Activated naive CD4-positive, alpha-beta T cell treated with anti-CD3 and anti-CD28 coated beads for 36 hours (primary cell): Measurements from ENCODE around the gene KIR2DL4. TPM values are rescaled to one million over a fixed set of nuclear protein-coding genes. Genes with fewer than 3 reads are reported as not detected.
"Not testable (repeated sequence)": the region's sequence is repeated elsewhere in the genome, so short reads cannot be mapped to it uniquely, and the experiment has no call there.

Experiments
- CTCF ChIA-PET: fragments of 350-600 bp; sonication (Branson Sonifier 250); formaldehyde crosslinking; loops from one replicate; lab custom pipeline; 2021; ENCODE audit warnings: antibody characterized with exemption; lab: Charles Lee
- DNase-seq: peaks from one replicate; pipeline ENCODE4 v3.0.0-alpha.2; 2020
- H3K27ac Mint-ChIP-seq: one replicate; pipeline ENCODE4 v1.8.0; 2021; ENCODE audit warnings: mild to moderate bottlenecking, mixed read lengths
- H3K27me3 Mint-ChIP-seq: one replicate; pipeline ENCODE4 v1.8.0; 2021; ENCODE audit warnings: low read depth, mixed read lengths
- H3K36me3 Mint-ChIP-seq: one replicate; pipeline ENCODE4 v1.8.0; 2021; ENCODE audit warnings: low read depth, mixed read lengths
- H3K4me1 Mint-ChIP-seq: one replicate; pipeline ENCODE4 v1.8.0; 2021; ENCODE audit warnings: low read depth, mixed read lengths
- H3K4me3 Mint-ChIP-seq: one replicate; pipeline ENCODE4 v1.8.0; 2021; ENCODE audit warnings: mild to moderate bottlenecking, moderate library complexity, mixed read lengths
- H3K9me3 Mint-ChIP-seq: one replicate; pipeline ENCODE4 v1.8.0; 2021; ENCODE audit warnings: mixed read lengths
- intact Hi-C: fragments of 100-400 bp; cut with micrococcal nuclease; formaldehyde crosslinking; loops from one replicate; pipeline ENCODE4 v1.15.1; 2023
- total RNA-seq, 2 experiments: library from RNA; stranded (reverse); gene quantifications; one replicate each; pipeline ENCODE4 v1.2.3, GENCODE V29; 2021

The KIR2DL4 gene
- total RNA-seq, 2 experiments from 2014 or later: not detected

- DNase-seq, intact Hi-C loops, H3K9me3 Mint-ChIP-seq, H3K36me3 Mint-ChIP-seq, H3K4me3 Mint-ChIP-seq, H3K27ac Mint-ChIP-seq, H3K4me1 Mint-ChIP-seq, CTCF ChIA-PET: not testable (repeated sequence)
- H3K27me3 Mint-ChIP-seq: peaks cover 13% of the 10 kb centered on the region
These were observed 24.5 kb upstream of the KIR2DL4 start for GRCh38 chr19:54778896-54779295.

- not testable (repeated sequence) for H3K27ac Mint-ChIP-seq, H3K9me3 Mint-ChIP-seq
- H3K27me3 Mint-ChIP-seq: peaks cover 14% of the 10 kb centered on the region
These were observed 20.5 kb upstream of the KIR2DL4 start for GRCh38 chr19:54782916-54783315.

GRCh38 chr19:54786091-54786723, 17.2 kb upstream of the KIR2DL4 start:
- H3K36me3 Mint-ChIP-seq, CTCF ChIA-PET, DNase-seq, H3K27ac Mint-ChIP-seq, H3K27me3 Mint-ChIP-seq, intact Hi-C loops, H3K9me3 Mint-ChIP-seq, H3K4me3 Mint-ChIP-seq, H3K4me1 Mint-ChIP-seq: not testable (repeated sequence)

More at GRCh38 chr19:54782916-54783315, 20.5 kb upstream of the KIR2DL4 start:
- H3K4me3 Mint-ChIP-seq, H3K36me3 Mint-ChIP-seq, DNase-seq, H3K4me1 Mint-ChIP-seq, intact Hi-C loops: not testable (repeated sequence)
- CTCF ChIA-PET: interaction anchor here (0.8 kb wide), 1 partner anchor 212 kb away, joined by 3 read pairs; no protein-coding TSS in a partner anchor

GRCh38 chr19:54788154-54788553, 15.3 kb upstream of the KIR2DL4 start:
- H3K4me1 Mint-ChIP-seq, H3K36me3 Mint-ChIP-seq, H3K4me3 Mint-ChIP-seq, H3K27me3 Mint-ChIP-seq, intact Hi-C loops, DNase-seq, CTCF ChIA-PET, H3K27ac Mint-ChIP-seq, H3K9me3 Mint-ChIP-seq: not testable (repeated sequence)

- no peaks in the 10 kb centered on the region for H3K9me3 Mint-ChIP-seq
- peaks cover 11% of the 10 kb centered on the region for H3K4me1 Mint-ChIP-seq
- intact Hi-C loops: no loop called here
- no peak overlapping the region for H3K4me3 Mint-ChIP-seq
- H3K36me3 Mint-ChIP-seq: no peaks in the 10 kb centered on the region
- CTCF ChIA-PET: no interaction called here
- H3K27me3 Mint-ChIP-seq: peaks cover 7% of the 10 kb centered on the region
- DNase-seq: no peak
- H3K27ac Mint-ChIP-seq: no peak overlapping the region
These were observed 12.7 kb upstream of the KIR2DL4 start for GRCh38 chr19:54790711-54791110.

- CTCF ChIA-PET: no interaction called here
- Mint-ChIP-seq H3K4me1 (peaks cover 11% of the 10 kb centered on the region), H3K9me3 (no peaks in the 10 kb centered on the region), H3K4me3 (no peak overlapping the region), H3K27me3 (peaks cover 12% of the 10 kb centered on the region), H3K36me3 (no peaks in the 10 kb centered on the region), H3K27ac (no peak overlapping the region)
- intact Hi-C loops: no loop called here
- DNase-seq: no peak
These were observed 11.9 kb upstream of the KIR2DL4 start for GRCh38 chr19:54791476-54791875.

GRCh38 chr19:54792814-54793213, 10.6 kb upstream of the KIR2DL4 start:
- no peaks in the 10 kb centered on the region for H3K9me3 Mint-ChIP-seq
- intact Hi-C loops: no loop called here
- no peak overlapping the region for H3K27ac Mint-ChIP-seq
- H3K4me1 Mint-ChIP-seq: peaks cover 11% of the 10 kb centered on the region
- no peak for DNase-seq
- H3K27me3 Mint-ChIP-seq: peaks cover 22% of the 10 kb centered on the region
- no peaks in the 10 kb centered on the region for H3K36me3 Mint-ChIP-seq
- CTCF ChIA-PET: no interaction called here
- peak overlapping the region; percentile 27 for H3K4me3 Mint-ChIP-seq

GRCh38 chr19:54795758-54796157, 7.7 kb upstream of the KIR2DL4 start:
- intact Hi-C loops: no loop called here
- CTCF ChIA-PET: interaction anchor here (0.5 kb wide), 1 partner anchor 1465 kb away, joined by 3 read pairs; no protein-coding TSS in a partner anchor
- no peak for DNase-seq
- Mint-ChIP-seq H3K27me3 (peaks cover 31% of the 10 kb centered on the region), H3K36me3 (no peaks in the 10 kb centered on the region), H3K27ac (no peak overlapping the region), H3K4me1 (peaks cover 11% of the 10 kb centered on the region), H3K9me3 (peaks cover 1% of the 10 kb centered on the region), H3K4me3 (no peak overlapping the region)

GRCh38 chr19:54804101-54804500, 691 bp downstream of the KIR2DL4 start:
- Mint-ChIP-seq H3K36me3 (no peaks in the 10 kb centered on the region), H3K9me3 (peaks cover under 1% of the 10 kb centered on the region), H3K27me3 (peaks cover 12% of the 10 kb centered on the region), H3K27ac (no peak overlapping the region), H3K4me3 (no peak overlapping the region), H3K4me1 (no peaks in the 10 kb centered on the region)
- DNase-seq: no peak
- CTCF ChIA-PET: no interaction called here
- intact Hi-C loops: no loop called here

- intact Hi-C loops: no loop called here
- no peak overlapping the region for H3K4me3 Mint-ChIP-seq
- H3K27ac Mint-ChIP-seq: no peak overlapping the region
- no peaks in the 10 kb centered on the region for H3K36me3 Mint-ChIP-seq
- peaks cover 9% of the 10 kb centered on the region for H3K27me3 Mint-ChIP-seq
- no peaks in the 10 kb centered on the region for H3K4me1 Mint-ChIP-seq
- no peak for DNase-seq
- H3K9me3 Mint-ChIP-seq: no peaks in the 10 kb centered on the region
- CTCF ChIA-PET: no interaction called here
These were observed 1.2 kb downstream of the KIR2DL4 start for GRCh38 chr19:54804571-54804970.

GRCh38 chr19:54805665-54806515, 2.5 kb downstream of the KIR2DL4 start:
- no peak overlapping the region for H3K27ac Mint-ChIP-seq
- H3K9me3 Mint-ChIP-seq: peaks cover 2% of the 10 kb centered on the region
- no peak overlapping the region for H3K4me3 Mint-ChIP-seq
- H3K36me3 Mint-ChIP-seq: no peaks in the 10 kb centered on the region
- DNase-seq: no peak
- intact Hi-C loops: no loop called here
- peaks cover 12% of the 10 kb centered on the region for H3K27me3 Mint-ChIP-seq
- H3K4me1 Mint-ChIP-seq: no peaks in the 10 kb centered on the region
- CTCF ChIA-PET: interaction anchor here (0.6 to 0.7 kb wide), 2 partner anchors 28 to 1989 kb away, joined by 3 to 7 read pairs; no protein-coding TSS in a partner anchor

- Mint-ChIP-seq H3K4me1 (no peaks in the 10 kb centered on the region), H3K27me3 (peaks cover 12% of the 10 kb centered on the region), H3K27ac (no peak overlapping the region), H3K4me3 (no peak overlapping the region), H3K9me3 (peaks cover 2% of the 10 kb centered on the region), H3K36me3 (no peaks in the 10 kb centered on the region)
- no peak for DNase-seq
- CTCF ChIA-PET: no interaction called here
- intact Hi-C loops: no loop called here
These were observed 3.1 kb downstream of the KIR2DL4 start for GRCh38 chr19:54806516-54806838.

GRCh38 chr19:54814571-54814970, 11.2 kb downstream of the KIR2DL4 start:
- H3K27ac Mint-ChIP-seq, H3K9me3 Mint-ChIP-seq, H3K27me3 Mint-ChIP-seq, intact Hi-C loops, CTCF ChIA-PET, H3K36me3 Mint-ChIP-seq, H3K4me3 Mint-ChIP-seq, H3K4me1 Mint-ChIP-seq, DNase-seq: not testable (repeated sequence)
